GM21367 (cell line): ENCODE results near the gene KCNE3.

Experiments used
- ATAC-seq: cut with Tn5 transposase; IDR thresholded peaks from one replicate; pipeline ENCODE4 v1.9.1; 2021; ENCODE audit not compliant: unreplicated experiment

Gene KCNE3

DNA sequence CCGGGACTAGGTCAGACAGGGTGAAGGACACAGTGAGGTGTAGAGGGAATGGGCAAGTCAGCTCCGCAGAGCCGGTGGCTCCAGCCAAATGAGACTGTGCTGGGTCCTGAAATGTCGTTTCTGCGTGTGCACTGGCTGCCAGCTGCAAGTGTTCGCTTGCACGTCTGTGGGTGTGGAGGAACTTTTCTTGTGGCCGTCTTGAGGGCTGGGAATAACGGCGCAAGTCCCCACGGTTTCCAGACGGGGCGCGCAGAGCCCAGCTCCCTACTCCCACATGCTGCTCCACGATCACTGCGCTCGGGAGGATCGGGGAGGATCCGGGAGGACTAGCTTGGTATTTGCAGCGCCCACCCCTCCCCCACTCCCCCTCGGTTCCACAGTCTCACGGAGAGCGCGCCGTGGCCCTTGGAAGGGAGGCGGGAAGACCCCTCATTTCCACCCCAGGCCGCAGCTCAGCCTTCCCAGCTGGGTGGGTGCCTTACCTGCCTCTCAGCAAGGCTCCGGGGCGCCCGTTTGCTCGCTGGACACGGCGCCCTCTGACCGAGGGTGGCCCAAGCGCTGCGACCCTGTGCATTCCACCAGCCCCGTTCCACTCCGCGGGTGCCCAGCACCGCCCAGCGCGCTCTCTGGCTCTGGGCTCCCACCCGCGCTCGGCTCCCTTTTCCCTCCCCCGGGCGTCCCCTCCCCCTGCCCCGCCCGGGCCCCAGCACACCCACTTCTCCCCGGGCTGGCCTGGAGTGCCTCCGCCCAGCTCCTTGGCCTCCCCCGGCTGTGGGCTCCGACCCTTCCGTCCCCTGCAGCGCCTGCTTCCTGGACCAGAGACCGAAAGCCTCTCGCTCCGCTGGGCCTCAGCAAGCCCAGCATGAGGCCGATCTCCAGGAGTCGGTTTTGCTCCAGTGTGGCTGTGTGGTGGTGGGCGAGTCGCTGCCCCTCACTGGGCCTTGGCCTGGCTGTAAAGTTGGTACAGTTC, at the start of gene KCNE3:
Gene KCNE3 (minus strand): TSS at position 634 of the 970 bp plus-strand sequence. CDS start 9,986 bp downstream, outside the sequence.
- no peak for ATAC-seq

- ATAC-seq, result no peak
These were observed 40.2 kb upstream of the KCNE3 start for GRCh38 chr11:74507582-74507981.

GRCh38 chr11:74506823-74507222, 39.5 kb upstream of the KCNE3 start:
- ATAC-seq, result no peak

GRCh38 chr11:74505911-74506310, 38.6 kb upstream of the KCNE3 start:
- no peak for ATAC-seq

GRCh38 chr11:74504100-74504691, 36.8 kb upstream of the KCNE3 start:
- no peak for ATAC-seq

DNA sequence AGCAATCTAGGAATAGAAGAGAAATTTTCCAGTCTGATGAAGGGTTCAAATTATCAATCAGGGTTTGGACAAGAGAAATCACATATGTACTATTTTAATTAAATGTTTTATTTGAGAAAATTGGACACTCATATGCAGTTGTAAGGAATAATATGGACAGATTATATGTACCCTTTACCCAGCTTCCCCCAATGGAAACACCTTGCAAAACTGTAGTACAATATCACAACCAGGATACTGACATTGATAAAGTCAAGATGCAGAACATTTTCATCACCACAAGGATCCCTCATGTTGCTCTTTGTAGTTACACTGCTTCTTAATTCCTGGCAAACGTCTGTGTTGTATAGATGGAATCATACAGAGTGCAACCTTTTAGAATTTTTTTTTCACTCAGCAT, 27.6 kb upstream of the KCNE3 start:
- no peak for ATAC-seq

GRCh38 chr11:74493791-74494630, 26.7 kb upstream of the KCNE3 start:
- ATAC-seq, result no peak

DNA sequence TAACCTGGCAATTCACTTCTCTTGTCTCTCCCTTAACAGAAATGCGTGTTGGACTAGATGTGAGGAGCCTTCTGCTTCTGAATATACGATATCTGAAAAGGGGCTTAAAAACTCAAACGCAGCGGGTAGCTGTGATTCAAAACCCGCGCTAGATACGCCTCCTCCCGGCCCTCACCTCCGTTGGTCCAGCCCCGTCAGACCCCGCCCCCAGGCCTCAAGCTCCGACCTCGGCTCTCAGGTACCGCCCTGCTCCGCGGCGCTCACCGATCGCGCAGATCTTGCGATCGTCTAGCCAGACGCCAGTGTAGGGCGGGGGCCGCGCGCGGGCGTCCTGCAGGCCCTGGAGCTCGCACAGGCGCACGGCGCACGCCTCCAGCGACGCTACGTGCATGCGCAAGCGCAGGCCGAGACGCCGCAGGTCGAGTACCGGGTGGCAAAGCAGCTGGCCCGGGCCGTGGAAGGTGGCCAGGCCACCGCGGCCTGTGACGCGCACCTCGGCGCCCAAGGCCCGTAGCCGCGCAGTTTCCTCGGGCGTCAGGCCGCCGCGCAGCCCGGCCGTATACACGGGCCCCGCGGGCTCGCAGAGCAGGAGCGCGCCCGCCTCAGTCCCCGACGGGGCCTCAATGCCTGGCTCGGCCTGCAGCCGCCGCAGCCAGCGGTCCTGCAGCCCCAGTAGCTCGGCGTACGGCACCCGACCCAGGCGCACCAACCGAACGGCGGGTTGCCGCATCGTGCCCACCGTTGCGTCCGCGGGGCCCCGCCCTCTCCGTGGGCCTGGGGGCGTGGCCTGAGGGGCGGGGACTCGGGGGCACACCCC, 25.8 kb upstream of the KCNE3 start, which contains the start of gene LIPT2:
Gene LIPT2 (minus strand): TSS at position 751 of the 817 bp plus-strand sequence. CDS start 21 bp downstream, at position 730.
- peak; percentile 94 for ATAC-seq

DNA sequence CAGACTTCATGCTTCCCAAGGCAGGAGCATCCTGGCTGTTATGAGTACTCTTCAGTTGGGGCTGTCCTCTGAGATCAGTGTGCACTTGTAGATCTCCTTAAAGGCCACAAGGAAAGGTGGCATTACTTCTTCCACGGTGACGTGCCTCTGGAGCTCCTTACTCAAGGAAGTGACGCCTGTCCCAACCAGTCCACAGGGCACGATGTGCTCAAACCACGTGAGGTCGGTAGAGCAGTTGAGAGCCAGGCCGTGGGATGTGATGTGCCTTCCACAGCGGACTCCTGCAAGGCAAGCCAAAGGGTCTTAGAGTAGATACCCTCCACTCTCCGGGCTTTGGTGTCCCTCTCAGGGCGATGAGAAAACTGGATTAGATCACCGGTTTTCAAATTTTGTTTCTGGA, 24.7 kb upstream of the KCNE3 start:
- ATAC-seq, result no peak

GRCh38 chr11:74490941-74491340, 23.6 kb upstream of the KCNE3 start:
- no peak for ATAC-seq

GRCh38 chr11:74487875-74488274, 20.5 kb upstream of the KCNE3 start:
- ATAC-seq, result no peak

- ATAC-seq, result no peak
These were observed 18.5 kb upstream of the KCNE3 start for GRCh38 chr11:74485868-74486267.

DNA sequence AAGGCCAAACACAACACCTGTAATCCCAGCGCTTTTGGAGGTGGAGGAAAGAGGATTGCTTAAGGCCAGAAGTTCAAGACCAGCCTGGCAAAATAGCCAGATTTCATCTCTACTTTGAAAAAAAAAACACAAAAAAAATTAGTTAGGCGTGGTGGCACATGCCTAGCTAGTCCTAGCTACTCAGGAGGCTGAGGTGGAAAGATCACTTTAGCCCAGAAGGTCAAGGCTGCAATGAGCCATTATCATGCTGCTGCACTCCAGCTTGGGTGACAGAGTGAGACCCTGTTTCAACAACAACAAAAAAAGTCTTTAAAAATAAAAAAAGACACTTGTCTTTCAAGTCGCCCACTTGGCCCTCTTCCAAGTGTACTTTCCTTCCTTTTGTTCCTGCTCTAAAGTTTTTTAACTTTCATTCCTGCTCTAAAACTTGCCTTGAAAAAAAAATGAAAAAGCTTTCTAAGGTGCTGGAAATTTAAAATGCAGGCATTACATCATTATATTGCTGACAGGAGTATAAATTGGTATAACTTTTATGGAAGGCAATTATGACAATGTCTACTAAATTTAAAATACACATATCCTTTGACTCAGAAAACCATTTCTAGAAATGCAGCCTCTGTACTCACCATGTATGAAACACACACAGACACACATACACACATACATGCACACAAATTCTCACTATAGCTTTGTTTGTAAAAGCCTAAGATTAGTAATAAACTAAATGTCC, 13.5 kb upstream of the KCNE3 start:
- ATAC-seq, result no peak

DNA sequence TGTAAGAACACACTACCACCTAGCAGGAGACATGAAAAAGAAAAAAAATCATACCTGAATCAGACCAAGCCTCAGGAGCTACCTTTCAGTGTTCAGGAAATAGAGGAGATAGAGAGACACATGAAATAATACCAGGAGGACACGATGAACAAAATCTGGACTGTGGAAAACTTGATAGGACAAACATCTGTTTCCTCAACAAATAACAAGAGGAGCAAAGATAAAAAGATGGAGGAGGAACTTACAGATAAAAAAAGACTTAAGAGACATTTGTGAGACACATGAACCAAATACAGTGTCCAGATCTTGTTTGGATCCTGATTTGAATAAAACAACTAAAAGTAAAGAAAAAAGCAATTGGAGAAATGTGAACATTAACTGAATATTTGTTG, 12.4 kb upstream of the KCNE3 start:
- no peak for ATAC-seq

DNA sequence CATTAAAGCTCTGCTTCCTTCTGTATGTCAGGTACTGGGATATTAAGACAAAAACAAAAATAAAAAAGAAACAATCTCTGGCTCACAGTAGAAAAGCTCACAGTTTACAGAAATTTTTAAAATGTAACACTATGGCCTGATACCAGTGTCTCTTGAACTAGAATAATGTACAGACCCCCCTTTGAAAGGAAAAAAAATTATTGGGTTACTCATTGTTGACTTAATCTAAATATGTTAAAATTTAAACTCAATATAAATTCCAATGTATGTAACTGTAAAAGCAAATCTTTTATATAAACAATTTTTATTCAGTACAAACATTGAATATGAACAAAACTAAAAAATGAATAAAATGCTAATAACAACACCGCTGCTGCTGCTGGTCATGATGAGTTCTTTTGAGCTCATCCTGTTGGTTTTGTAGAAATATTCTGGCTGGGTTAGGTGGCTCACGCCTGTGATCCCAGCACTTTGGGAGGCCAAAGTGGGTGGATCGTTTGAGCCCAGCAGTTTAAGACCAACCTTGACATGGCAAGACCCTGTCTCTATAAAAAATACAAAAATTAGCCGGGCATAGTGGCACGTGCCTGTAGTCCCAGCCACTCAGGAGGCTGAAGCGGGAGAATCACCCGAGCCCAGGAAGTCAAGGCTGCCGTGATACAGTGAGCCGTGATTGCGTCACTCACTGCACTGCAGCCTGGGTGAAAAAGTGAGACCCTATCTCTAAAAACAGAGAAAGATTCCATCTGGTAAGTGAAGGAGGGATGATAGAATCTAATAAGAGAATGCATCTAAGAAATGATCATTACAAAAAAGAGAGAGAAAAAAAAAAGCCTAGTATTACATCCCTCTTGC, 11.8 kb upstream of the KCNE3 start:
- ATAC-seq, result no peak

DNA sequence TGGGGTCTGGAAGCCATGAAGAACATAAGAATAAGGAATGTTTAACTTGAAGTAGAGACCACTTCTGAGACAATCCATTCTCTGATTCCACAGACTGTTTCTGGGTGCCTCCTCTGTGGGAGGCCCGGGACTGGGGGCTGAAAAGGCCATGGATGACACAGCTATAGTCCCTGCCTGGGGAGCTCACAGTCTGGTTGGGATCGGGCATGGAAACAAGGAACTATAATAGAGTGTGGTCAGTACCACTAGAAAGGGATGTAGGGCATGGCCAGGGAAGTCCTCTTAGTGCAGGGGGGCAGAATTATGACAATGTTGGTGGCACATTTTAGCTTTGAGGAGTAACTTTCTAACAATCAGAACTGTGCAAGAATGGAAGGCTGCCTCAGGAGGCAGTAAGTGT, 9.2 kb upstream of the KCNE3 start:
- ATAC-seq, result no peak

DNA sequence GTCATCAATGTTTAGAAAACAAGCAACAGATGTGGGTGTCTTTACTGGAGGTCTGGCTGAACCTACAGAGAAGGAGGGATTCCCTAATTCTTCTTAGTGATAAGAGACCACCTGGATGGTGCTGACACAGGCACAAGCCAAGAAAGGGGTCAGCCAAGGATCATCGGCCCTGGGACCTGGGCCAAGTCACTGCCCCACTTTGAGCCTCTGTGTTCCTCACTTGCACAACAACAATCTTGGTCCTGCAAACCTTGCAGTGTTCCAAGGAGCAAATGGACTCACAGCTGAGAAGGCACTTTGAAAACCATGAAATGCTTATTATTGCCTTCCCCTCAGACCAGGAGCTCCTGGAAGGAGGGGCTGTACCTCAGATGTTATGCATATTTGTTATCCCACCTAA, 7.0 kb upstream of the KCNE3 start:
- ATAC-seq, result no peak

GRCh38 chr11:74473382-74474173, 6.2 kb upstream of the KCNE3 start:
- ATAC-seq, result no peak
